Measurements from ENCODE around the gene SCD. TPM values are rescaled to one million over a fixed set of nuclear protein-coding genes. Genes with fewer than 3 reads are reported as not detected.

The SCD gene
- total and polyA plus RNA-seq, 10 of the 15 experiments (the other 5 are each of a cell fraction or from before 2014, with no cell fraction given): 68.7 to 279 (median 99.5) TPM

DNA sequence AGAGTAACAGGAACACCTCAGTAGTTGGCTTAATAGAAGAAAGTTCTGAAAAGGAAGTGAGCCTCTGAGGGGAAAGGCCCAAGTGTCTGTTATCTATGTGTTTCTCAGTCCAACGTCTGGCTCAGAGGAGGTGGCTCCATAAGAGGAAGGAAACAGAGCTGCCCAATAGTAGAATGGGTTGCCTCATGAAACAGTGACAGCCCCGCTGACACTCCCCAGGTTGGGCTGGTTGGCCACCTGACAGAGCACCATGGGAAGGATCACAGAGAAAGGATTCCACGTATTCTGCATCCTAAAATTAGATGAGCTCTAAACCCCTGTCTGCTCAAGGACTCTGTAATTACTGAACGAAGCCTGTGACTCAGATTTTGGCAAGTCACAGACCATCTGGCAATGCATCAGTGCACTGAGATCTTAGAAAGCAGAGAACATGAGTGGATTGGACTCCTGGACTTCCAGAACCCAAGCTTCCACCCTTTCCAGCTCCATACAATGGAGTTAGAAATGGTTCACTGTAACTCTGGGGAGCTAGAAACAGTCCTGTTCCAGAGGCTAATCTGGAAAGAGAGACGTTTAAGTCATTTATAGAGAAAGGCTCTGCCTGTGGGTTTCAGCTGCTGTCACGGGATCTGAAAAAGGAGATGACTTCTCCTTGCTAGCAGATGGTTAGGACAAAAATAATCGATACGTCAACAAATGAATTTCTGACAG lies 19.9 kb upstream of the SCD start:
- no peaks in the 10 kb centered on the region for H3K9me3 ChIP-seq (replicated peaks; ENCODE audit: control insufficient read depth, insufficient read depth, low read length)
- DNase-seq (ENCODE audit: low read depth, low spot score) (peak; percentile 90), ATAC-seq (peak; percentile 100), FAIRE-seq (peak; percentile 98)
- H3K4me3 ChIP-seq: no peak overlapping the region; the same call in 1 of the 2 replicates
- no peaks in the 10 kb centered on the region for H4K20me1 ChIP-seq (ENCODE audit: control insufficient read depth, insufficient read depth)
- 5% methylated on average over 8 of the region's 8 CpGs for WGBS (ENCODE audit: insufficient coverage, insufficient replicate concordance, low lambda C conversion rate, missing lambda C conversion rate)
- H3K4me2 ChIP-seq (ENCODE audit: control insufficient read depth, insufficient read depth): peak overlapping the region; percentile 67
- H3K9ac ChIP-seq (ENCODE audit: control insufficient read depth, insufficient read depth, low read length): peak overlapping the region; percentile 16
- peak overlapping the region; percentile 70 for H3K27ac ChIP-seq (ENCODE audit: control insufficient read depth, insufficient read depth)
- ChIA-PET RAD21 (ENCODE audit: unreplicated experiment) (interaction anchor here (0.5 to 4.1 kb wide), 15 partner anchors 9 to 191 kb away, joined by 3 to 32 read pairs (median 4); partner anchors contain the start of gene SCD), CTCF (interaction anchor here (0.7 to 5.8 kb wide), 15 partner anchors 13 to 281 kb away, joined by 3 to 84 read pairs (median 4); partner anchors contain the start of gene SCD), POLR2A (interaction anchor here (0.6 to 3.9 kb wide), 11 partner anchors 9 to 344 kb away, joined by 3 to 32 read pairs (median 4); partner anchors contain the start of gene SCD), SMC1A (ENCODE audit: uncharacterized antibody, unreplicated experiment) (interaction anchor here (0.9 to 7.8 kb wide), 12 partner anchors 10 to 105 kb away, joined by 3 to 60 read pairs (median 7); partner anchors contain the start of gene SCD)
- in situ Hi-C loops (cut with MboI) (no loop called here), intact Hi-C loops (cut with micrococcal nuclease; ENCODE audit: unreplicated experiment) (no loop called here)
- H3K4me1 ChIP-seq (ENCODE audit: control insufficient read depth, insufficient read depth, low read length): peaks cover 15% of the 10 kb centered on the region
- H2AFZ ChIP-seq (ENCODE audit: control insufficient read depth, low read depth, low read length): peak overlapping the region; percentile 83
- H3K27me3 ChIP-seq (replicated peaks in 1 of 2; ENCODE audit: control insufficient read depth in 2 of 2, insufficient read depth in 2 of 2, low read length in 1 of 2): no peaks in the 10 kb centered on the region; a peak in 1 of 4 replicates
- BruUV-seq (replicated peaks): no TSS peak
- H3K36me3 ChIP-seq (ENCODE audit: control insufficient read depth in 2 of 2, insufficient read depth in 2 of 2, low read length in 1 of 2): no peaks in the 10 kb centered on the region
- H3K79me2 ChIP-seq (ENCODE audit: control insufficient read depth, insufficient read depth, low read length): no peaks in the 10 kb centered on the region
- peak; percentile 60 for TF ChIP-seq IRF4 (IDR thresholded peaks at IDR 0.05; ENCODE audit: low read depth, low read length)
- TF ChIP-seq ATF7 (IDR thresholded peaks at IDR 0.05; ENCODE audit: low read depth): peak; percentile 66
- no peak for TF ChIP-seq ZNF274 (IDR thresholded peaks at IDR 0.05; ENCODE audit: insufficient read depth, insufficient read length)
- peak; percentile 24; the same call in 1 of the 2 replicates for TF ChIP-seq EED (IDR thresholded peaks at IDR 0.05; ENCODE audit: low read depth)
- no peak for TF ChIP-seq SRF (IDR thresholded peaks at IDR 0.05; ENCODE audit: low read depth in 2 of 2, low read length in 2 of 2)
- peak; percentile 93 for TF ChIP-seq SPI1 (IDR thresholded peaks at IDR 0.05; ENCODE audit: borderline replicate concordance, insufficient read depth, low read depth, low read length)
- peak in 1 of 2 experiments; percentile 57; a peak in 1 of 4 replicates for TF ChIP-seq EP300 (IDR thresholded peaks at IDR 0.05; ENCODE audit: borderline replicate concordance in 1 of 2, control insufficient read depth in 1 of 2, low read depth in 2 of 2, low read length in 2 of 2)
- no peak for TF ChIP-seq ZBTB11 (CRISPR knock-in tag; IDR thresholded peaks at IDR 0.05)
- TF ChIP-seq ATF2 (IDR thresholded peaks at IDR 0.05; ENCODE audit: low read length): peak; percentile 41; the same call in 1 of the 2 replicates
- TF ChIP-seq MXI1 (IDR thresholded peaks at IDR 0.05; ENCODE audit: low read depth, low read length): peak; percentile 71
- peak; percentile 68 for TF ChIP-seq NFIC (IDR thresholded peaks at IDR 0.05; ENCODE audit: low read depth, low read length)
- TF ChIP-seq CBX5 (IDR thresholded peaks at IDR 0.05; ENCODE audit: low read depth): 0 out of 2 replicates have a peak, but pooled peaks have one; percentile 45
- TF ChIP-seq NBN (IDR thresholded peaks at IDR 0.05): 0 out of 2 replicates have a peak, but pooled peaks have one; percentile 57
- TF ChIP-seq BCL11A (IDR thresholded peaks at IDR 0.05; ENCODE audit: low read depth, low read length): 0 out of 2 replicates have a peak, but pooled peaks have one; percentile 5
- TF ChIP-seq PML (IDR thresholded peaks at IDR 0.05; ENCODE audit: low read length): 0 out of 2 replicates have a peak, but pooled peaks have one; percentile 14
- TF ChIP-seq JUNB (IDR thresholded peaks at IDR 0.05): peak; percentile 29; the same call in 1 of the 2 replicates

Data from GM12878 (cell line).